ENCODE data around the gene GKN2. TPM values are rescaled to one million over a fixed set of nuclear protein-coding genes. Genes with fewer than 3 reads are reported as not detected.

Gene GKN2
- total and polyA plus RNA-seq, 8 donors = 1.1 to 181 (median 1.6) TPM

DNA sequence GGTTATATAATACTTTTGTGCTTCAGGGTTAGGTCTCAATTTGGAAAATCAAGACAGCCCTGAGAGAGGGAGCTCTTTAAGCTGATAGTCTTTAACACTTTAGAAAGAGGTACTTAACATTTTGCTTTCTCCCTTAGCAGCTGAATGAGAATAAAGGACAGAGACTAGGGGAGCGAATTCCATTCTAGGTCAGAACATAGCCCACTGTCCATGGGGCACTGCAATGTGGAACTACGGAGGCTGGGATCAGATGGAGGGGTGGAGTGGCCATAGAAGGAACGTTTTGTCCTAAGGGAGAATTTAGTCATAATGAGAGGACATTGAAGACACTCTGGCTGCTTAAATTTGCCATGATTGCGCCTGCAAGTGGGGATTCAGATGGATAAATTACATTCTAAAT is 794 bp downstream of the GKN2 start:
- H3K27me3 ChIP-seq = no peaks in the 10 kb centered on the region
- peak; percentile 36 for ATAC-seq
- DNase-seq = no peak
- H3K9me3 ChIP-seq = no peaks in the 10 kb centered on the region
- H3K36me3 ChIP-seq = no peaks in the 10 kb centered on the region
- TF ChIP-seq CTCF (IDR thresholded peaks at IDR 0.05) = no peak
- peak overlapping the region; percentile 18 to 34 for H3K4me3 ChIP-seq
- H3K27ac ChIP-seq = peak overlapping the region in 1 of 2 donors; percentile 18
- H3K4me1 ChIP-seq = no peaks in the 10 kb centered on the region
- intact Hi-C loops (cut with DNase I) = no loop called here

DNA sequence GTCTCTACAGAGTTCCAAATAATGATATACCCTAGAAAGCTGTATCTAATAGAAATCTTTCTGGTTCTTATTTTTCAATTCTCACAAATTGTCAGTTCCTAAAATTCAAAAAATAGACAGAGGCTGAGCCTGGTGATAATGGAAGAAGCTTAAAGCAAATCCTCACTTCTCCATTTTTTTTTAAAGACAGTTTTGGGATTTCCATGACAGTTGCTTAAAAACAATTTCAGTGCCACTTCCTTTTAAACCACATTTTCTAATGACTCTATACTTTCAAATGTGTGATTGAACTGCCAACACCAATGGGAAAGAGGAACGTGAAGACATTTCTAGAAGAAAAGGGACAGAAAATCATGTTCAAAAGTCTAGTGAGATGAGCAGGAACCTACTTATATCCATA is 4.0 kb downstream of the GKN2 start:
- Histone ChIP-seq H3K4me3 (no peak overlapping the region), H3K27ac (no peak overlapping the region), H3K9me3 (peaks cover 0 to 5% of the 10 kb centered on the region in 2 donors), H3K4me1 (no peaks in the 10 kb centered on the region), H3K27me3 (no peaks in the 10 kb centered on the region), H3K36me3 (peaks cover 0 to 9% of the 10 kb centered on the region in 2 donors)
- no peak for ATAC-seq
- no peak for DNase-seq
- no peak for TF ChIP-seq CTCF (IDR thresholded peaks at IDR 0.05)
- intact Hi-C loops (cut with DNase I) = loop anchor here in 1 of 2 donors (10.0 kb wide), 1 partner anchor 356 kb away; no protein-coding TSS in a partner anchor

GRCh38 chr2:68946117-68946516 is 6.6 kb downstream of the GKN2 start:
- Histone ChIP-seq H3K4me1 (no peaks in the 10 kb centered on the region), H3K9me3 (peaks cover 0 to 5% of the 10 kb centered on the region in 2 donors), H3K27ac (no peak overlapping the region), H3K4me3 (no peak overlapping the region), H3K27me3 (no peaks in the 10 kb centered on the region), H3K36me3 (peaks cover 0 to 9% of the 10 kb centered on the region in 2 donors)
- TF ChIP-seq CTCF (IDR thresholded peaks at IDR 0.05) = no peak
- ATAC-seq (peak; percentile 77), DNase-seq (peak in 1 of 4 donors; percentile 44)
- intact Hi-C loops (cut with DNase I) = loop anchor here in 1 of 2 donors (10.0 kb wide), 1 partner anchor 359 kb away; no protein-coding TSS in a partner anchor

- intact Hi-C loops (cut with DNase I) = loop anchor here in 1 of 2 donors (10.0 kb wide), 1 partner anchor 361 kb away; no protein-coding TSS in a partner anchor
- no peaks in the 10 kb centered on the region for H3K4me1 ChIP-seq
- ATAC-seq = peak; percentile 87
- H3K4me3 ChIP-seq = no peak overlapping the region
- peak in 2 of 4 donors; percentile 69 to 77 for DNase-seq
- H3K36me3 ChIP-seq = peaks cover 0 to 9% of the 10 kb centered on the region in 2 donors
- H3K27ac ChIP-seq = no peak overlapping the region
- H3K27me3 ChIP-seq = no peaks in the 10 kb centered on the region
- peak; percentile 69 to 83 for TF ChIP-seq CTCF (IDR thresholded peaks at IDR 0.05)
- H3K9me3 ChIP-seq = peaks cover 0 to 7% of the 10 kb centered on the region in 2 donors
Measured at GRCh38 chr2:68943581-68944568, 8.8 kb downstream of the GKN2 start.

- peaks cover 0 to 9% of the 10 kb centered on the region in 2 donors for H3K36me3 ChIP-seq
- H3K27ac ChIP-seq = no peak overlapping the region
- H3K4me1 ChIP-seq = no peaks in the 10 kb centered on the region
- ATAC-seq (no peak), DNase-seq (no peak)
- intact Hi-C loops (cut with DNase I) = loop anchor here in 1 of 2 donors (10.0 kb wide), 1 partner anchor 362 kb away; no protein-coding TSS in a partner anchor
- H3K27me3 ChIP-seq = no peaks in the 10 kb centered on the region
- no peak for TF ChIP-seq CTCF (IDR thresholded peaks at IDR 0.05)
- H3K9me3 ChIP-seq = peaks cover 0 to 7% of the 10 kb centered on the region in 2 donors
- no peak overlapping the region for H3K4me3 ChIP-seq
Measured at GRCh38 chr2:68942827-68943226, 9.9 kb downstream of the GKN2 start.
